ENCODE results near the gene STIM1.
"Not testable (repeated sequence)": the region's sequence is repeated elsewhere in the genome, so short reads cannot be mapped to it uniquely, and the experiment has no call there.

Gene STIM1

DNA sequence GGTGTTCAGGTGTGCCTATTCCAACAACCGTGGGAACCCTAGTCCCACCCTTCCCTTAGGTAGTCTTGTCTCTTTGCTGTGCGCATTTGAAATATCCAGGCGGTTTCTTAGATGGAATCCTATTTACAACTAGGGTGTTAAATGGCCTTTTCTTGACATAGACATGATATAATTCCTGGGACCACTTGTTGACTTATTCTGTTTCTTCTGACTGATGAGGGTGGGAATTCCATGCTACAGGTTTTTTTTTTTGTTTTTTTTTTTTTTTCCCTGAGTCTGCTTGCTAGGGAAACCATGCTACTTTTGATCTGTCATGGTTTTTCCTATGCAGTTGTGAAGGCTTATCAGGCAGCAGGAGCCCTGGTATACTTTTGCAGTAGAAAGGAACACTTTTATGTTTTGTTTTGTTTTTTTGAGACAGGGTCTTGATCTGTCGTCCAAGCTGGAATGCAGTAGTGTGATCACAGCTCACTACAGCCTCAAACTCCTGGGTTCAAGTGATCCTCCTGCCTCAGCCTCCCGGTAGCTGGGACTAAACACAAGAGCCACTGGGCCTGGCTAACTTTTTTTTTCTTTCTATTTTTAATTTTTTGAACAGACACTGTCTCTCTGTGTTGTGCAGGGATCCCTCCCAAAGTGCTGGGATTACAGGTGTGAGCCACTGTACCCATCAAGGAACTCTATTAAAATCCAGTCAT lies 1.5 kb downstream of the STIM1 start:
- no peak for DNase-seq

DNA sequence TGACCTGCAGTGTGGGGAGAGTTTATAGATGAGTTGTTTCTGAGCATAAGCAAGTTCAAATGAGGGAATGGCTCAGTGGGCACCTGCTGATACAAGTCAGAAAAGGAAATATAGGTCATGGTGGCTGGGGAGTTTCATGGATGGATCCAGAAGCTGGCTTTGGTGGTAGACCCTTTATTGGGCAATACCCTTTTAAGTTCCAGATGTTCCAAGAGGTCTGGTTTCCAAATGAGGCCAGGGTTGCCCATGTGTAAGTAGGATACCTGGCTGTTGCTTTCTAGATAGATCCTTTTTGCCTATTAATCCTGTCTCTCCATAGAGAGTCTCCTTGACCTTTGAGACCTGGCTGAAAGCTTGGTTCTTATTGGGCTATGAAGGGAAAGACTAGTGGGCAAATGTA lies 2.2 kb downstream of the STIM1 start:
- DNase-seq: no peak

DNA sequence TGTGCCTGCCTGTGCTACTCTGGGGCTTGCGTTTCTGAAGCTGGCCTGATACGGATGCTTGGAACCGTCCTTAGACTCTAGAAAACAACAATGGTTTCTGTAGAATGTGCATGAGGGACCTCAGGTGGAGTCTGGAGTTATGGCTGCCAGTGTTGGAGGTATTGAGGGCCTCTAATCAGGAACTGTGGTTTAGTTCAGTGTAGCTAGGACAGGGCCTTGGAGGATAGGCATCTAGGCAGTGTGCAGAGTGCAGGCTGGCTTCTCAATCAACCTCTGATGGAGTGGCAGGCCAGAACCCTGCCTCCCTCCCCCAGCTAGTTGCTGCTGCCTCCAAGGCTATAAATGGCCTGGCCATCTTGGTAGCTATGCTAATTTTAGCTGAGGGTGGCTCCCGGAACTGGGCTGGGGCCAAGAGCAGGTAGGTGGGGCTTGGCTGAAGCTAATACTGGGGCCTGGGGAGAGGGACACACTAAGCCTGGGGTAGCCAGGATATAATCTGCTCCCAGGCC lies 4.0 kb downstream of the STIM1 start:
- no peak for DNase-seq

DNA sequence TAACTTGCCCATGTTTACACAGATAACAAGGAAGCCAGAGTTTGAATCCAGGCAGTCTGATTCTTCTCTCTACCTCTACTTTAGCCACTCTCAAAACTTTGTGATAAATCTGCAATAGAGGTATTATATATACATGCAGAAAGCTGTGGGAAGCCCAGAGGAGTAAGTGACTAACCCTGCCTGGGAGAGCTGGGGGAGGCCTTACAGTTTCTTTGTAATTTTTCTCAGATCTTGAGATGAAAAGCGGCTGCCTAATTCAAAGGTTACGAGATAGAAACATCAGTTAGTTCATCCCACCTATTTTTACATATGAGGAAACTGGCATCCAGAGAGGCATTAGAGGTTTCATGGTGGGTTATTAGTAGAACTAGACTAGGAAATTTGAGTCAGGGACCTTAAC lies 4.9 kb downstream of the STIM1 start:
- DNase-seq: no peak

DNA sequence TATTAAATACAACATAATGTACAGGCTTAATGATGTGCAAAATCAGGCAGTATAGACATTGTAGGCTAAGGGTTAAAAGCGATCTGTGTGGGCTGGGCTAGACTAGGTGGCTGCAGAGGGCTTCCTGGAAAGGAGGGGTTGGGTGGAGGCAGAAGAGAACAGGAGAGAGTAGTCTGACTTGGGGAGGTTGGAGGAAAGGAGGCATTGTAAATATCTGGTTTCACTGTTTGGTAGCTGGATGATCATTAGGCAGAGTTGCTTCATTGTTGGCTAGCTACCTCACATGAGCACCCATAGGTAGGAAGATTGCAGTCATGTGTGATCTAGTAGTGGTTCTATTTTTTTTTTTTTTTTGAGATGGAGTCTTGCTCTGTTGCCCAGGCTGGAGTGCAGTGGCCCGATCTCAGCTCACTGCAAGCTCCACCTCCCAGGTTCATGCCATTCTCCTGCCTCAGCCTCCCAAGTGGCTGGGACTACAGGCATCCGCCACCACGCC lies 5.5 kb downstream of the STIM1 start:
- not testable (repeated sequence) for DNase-seq

DNA sequence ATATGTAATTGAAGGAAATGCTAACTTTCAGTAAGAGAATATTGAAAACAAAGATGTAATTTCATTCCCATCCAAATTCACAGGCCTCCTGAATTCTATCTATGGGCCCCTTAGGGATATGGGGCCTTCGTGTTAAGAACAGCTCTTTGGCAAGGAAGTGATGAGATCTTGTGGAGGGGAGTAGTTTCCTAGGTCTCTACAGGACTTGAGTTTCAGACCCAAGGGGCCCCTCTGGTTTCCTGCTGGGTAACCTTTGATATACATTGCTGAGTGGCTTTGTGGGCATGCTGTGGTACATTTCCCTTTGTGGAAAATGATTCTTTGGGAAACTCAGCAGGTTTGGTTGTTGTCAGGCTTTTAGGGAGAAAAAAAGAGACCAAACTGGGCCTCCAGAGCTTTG lies 6.2 kb downstream of the STIM1 start:
- no peak for DNase-seq

DNA sequence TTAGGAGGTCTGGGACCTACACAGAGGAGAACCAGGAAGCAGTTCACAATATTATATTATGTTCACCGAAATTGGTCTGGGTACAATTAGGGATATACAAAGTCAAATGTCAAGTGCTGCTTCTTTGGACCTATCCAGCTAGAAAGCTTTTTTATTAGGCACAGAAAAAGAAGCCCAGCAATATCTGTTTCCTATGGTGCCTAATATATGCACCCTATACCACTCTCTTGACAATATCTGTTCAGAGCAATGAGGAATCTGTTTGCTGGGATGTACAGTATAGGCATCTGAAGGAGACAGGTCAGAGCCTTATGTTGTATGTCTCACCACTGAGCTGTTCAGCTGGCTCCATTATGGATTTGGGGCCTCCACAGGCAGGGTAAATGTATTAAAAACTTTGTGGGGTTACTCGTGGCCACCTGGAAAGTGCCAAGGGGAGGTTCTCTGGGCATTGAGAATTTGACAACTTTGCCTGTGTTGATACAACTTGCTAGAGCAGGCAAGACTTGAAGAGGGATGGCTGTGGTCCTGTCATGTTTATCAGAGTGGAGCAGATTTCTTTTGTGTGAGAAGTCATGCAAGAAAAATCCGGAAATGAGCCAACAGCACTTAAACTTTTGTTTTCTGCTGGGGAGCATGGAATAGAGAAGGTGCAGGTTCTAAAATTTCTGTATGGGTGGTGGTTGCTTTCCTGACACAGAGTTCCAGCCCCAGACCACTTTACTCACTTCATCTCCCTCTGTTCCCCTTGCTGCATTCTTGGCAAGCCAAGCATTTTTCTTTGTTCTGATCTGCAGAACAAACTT lies 10.1 kb downstream of the STIM1 start:
- DNase-seq: no peak

DNA sequence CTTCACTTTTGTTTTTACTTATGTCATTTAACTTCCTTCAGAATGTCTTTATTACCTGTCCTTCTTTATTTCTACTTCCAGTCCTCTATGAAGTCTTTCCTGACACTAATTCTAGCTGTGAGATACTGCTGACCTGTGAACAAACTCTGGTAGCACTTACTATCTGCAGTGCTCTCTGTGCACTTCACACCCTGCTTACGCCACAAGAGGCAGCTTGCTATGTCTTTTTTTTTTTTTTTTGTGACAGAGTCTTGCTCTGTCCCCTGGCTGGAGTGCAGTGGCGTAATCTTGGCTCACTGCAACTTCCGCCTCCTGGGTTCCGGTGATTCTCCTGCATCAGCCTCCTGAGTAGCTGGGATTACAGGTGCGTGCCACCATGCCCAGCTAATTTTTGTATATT lies 10.7 kb downstream of the STIM1 start:
- no peak for DNase-seq

DNA sequence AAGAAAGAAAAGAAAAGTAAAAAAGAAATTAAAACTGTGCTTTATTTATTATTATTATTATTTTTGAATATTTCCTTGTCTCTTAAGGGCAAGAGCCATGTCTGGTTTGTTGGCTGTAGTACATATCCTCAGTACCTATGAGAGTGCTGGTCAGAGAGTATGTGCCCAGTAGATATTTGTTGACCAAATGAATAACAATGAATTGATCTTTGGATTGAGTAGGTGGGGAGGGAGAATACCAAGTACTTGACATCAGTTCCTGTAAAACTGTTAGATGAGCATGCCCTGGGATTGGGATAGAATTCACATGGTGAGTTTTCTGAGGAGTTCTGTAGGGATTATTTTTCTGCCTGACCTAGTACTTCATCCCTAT lies 11.4 kb downstream of the STIM1 start:
- DNase-seq: no peak

DNA sequence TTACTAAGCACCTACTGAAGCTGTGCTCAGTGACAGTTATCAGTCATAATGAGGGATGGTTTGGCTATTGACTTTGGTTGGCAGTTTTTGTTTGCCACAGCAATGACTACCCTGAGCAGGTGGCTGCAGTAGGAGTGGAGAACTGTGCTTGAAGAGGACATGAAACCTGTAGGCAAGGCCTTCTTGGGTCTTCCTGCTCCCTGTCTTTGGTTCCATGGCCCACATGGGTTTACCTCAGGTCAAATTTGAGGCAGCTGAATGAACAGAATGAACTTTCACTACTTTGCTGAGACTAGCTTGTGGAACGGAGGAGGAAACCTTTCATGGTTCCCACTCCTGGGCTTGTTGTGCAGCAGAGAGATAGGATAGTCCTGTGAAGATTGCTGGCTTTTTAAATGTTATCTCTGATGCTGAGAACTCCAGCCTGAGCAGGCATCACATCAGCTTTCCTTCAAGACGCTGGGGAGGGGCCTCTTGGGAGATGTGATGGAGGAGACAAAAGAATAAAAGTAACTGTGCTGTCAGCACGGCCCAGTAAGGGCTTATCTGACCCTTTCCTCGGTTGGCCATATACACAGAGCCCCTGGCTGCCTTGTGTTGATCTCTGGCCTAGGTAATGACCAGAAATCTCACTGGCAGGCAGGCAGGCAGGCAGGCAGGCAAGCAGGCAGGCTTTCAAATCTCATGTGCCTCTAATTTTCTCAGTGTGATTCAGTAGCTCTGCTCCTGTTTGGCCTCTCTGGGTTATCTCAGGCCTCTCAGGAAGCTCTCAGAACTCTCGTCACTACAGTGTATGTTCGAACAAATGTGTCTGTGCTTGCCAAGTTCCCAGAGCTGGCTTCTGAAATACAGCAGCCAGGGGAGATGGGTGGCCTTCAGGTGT lies 12.0 kb downstream of the STIM1 start:
- no peak for DNase-seq

DNA sequence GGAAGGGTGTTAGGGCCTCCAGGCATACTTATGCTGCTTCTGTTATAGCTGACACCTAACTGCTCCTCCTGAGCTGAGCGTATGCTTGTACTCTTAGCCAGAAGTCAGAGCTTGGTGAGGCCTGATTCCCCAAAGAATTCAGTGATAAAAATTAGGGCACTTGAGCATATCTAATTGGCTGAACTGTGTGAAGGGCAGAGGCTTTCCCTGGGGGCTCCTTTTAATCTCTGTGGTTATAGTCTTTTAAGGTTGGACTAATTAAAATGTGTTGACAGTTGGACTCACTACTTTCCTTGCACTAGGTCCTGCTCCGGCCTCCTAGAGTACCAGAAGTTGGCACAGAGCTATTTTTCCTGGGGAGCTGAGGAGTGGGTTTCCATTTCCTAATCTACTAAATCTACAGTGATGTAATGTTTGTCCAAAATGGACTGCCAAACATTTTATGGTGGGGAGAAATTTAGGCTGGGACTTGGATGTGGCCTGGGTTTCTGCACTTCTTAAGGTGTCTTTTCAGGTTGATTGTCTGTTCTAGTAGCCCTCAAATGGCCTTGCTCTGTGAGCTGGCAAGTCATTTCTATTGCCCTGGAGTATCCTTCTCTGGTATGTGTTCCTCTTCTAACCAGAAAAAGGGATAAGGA lies 18.4 kb downstream of the STIM1 start:
- DNase-seq: no peak

DNA sequence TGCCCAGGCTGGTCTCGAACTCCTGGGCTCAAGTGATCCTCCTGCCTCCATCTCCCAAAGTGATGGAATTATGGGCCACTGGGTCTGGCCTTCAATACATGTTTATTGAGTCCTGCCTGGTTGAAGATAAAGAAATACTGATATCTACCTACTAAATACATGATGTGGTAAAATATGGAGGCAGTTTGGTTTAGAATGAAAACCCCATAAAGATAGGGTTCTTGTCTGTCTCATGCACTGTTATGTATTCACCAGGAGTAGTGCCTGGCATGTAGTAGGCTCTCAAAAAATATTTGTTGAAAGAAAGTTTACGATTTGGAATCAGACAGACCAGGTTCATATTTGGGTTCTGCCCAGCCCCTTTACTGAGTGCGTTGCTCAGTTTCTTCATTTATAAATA lies 21.1 kb downstream of the STIM1 start:
- DNase-seq: no peak

DNA sequence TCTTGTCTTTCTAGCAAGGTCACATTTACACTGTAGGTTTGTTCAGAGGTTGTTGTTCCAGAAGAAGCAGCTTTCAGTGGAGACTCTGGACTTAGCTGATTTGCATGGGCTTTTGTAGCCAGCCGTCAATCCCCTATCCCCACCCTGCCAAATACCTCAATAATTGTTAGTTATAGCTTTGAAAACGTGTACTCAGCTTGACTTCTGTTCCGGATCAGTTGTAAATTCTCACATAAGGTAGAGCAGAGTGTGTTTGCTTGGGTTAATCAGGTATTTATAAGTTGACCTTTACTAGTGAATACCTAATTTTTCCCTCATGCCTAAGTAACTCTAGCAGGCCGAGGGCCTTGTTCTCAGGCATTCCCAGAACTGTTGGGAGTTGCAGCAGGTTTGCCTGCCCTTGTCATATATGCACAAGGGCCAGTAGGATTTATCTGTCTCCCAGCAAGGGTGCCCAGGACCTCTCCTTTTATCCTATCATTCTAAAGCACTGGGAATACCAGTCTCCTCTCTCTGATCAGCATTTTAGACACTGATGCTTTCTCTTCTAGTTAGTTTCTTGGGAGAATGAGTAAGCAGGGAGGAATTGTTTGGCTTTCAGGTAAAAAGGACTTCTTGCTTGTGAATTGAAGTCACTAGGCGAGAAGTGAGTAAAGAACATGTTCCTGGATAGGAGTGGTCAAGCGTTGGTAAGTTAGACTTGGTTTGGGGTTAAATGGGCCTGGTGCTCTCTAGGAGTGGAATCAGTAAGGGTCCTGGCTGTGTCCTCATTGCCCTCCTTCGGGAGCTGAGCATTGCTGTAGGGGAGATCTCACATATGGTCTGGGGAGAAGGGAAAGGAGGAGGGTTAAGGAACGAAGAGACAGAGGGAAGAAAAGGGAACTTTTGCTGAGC lies 22.1 kb downstream of the STIM1 start:
- DNase-seq: no peak

DNA sequence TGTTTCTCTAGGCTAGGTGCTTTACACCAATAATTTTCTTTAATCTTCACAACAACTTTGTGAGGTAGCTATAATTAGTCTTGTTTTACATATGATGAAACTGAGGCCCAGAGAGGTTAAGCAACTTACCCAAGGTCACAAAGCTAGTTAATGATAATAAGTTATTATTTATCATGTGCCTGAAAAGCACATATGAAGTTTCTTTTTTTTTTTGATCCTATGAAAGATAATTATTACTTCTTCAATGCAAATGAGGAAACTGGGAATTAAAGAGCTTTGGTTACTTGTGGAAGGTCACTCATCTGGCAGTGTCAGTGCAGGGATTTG lies 22.8 kb downstream of the STIM1 start:
- DNase-seq: no peak

DNA sequence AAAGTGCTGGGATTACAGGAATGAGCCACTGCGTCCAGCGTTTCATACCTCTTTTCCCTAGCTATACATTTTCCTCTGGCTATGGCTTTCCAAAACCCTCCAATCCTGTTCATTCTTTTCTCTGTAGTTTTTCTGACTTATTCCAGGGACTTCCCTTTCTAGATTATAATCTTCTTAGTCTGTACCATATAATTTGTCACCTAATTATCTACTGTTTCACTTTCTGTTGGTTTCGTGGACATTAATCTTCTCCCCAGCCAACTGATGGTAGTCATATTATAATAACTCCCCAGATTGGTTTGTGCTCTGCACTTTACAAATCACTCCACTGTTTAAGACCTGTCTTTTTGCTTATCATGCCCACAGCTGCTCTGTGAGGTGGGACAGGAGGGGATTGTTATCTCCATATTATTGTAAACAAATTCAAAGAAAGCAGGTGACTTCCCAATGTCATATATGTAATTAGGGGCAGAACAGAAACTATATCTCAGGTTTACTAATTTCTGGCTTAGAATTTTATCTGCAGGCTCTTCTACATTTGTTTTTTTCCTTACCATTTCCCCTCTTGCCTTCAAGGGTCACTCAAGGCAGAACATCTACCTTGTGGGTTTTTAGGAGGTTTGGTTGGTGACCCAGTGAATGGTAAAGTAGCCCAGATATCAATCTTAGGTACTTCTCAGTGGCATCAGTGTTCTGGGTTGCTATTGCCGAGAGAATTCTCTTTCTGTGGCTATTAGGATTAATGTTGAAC lies 23.9 kb downstream of the STIM1 start:
- no peak for DNase-seq

DNA sequence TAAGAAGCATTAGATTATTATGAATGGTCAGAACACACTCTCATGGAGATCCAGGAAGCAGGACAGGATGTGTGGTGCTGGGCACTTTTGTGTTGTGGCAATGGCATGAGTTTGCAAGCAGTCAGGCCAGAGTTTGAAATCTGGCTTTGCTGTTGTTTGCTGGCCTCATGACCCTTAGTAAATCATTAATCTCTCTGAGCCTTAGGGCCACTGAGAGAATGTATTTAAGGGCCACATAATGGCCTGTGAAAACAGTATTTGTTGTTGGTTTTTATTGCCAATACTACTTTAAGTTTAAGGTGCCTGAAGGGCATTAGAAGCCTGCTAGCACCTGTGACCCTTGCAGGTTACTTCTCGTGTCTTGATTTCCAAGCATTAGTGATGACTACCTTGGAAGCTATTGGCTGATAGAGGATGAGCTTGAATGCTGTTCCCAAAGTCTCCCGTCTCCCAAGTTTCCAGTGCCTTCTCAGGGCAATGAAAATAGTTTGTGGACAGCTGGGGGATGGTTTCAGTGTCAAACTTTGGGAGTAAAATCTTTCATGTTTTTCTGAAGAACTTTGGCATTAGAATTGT lies 24.6 kb downstream of the STIM1 start:
- DNase-seq: no peak

DNA sequence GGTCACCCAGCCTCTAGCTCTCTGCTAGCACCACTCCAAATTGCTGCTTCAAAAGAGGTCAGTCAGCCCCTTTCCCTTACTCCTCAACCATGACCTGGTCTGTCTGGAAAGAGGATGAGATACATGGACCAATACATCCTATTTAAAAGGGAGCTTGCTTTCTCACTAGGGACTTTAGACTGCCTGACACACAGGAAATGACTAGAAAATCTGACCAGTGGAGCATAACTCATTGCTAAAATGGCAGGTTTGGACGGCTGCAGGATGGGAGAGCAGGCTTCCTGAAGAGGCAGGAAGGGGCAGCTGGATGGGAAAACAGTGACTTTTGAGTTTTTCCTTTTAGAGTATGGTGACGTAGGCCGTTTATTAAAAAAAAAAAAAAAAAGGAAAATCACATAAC lies 25.3 kb downstream of the STIM1 start:
- DNase-seq: no peak

DNA sequence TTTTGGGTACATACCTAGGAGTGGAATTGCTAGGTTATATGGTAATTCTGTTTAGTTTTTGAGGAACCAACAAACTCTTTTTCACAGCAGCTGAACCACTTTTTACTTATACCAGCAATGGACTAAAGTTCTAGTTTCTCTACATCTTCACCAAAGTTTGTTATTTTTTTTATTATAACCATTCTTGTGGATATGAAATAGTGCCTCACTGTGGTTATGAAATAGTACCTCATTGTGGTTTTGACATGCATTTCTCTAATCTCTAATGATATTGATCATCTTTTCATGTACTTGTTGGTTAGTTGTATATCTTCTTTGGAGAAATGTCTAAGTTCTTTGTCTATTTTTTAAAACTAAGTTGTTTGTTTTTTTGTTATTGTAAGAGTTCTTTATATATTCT lies 27.2 kb downstream of the STIM1 start:
- DNase-seq: no peak

DNA sequence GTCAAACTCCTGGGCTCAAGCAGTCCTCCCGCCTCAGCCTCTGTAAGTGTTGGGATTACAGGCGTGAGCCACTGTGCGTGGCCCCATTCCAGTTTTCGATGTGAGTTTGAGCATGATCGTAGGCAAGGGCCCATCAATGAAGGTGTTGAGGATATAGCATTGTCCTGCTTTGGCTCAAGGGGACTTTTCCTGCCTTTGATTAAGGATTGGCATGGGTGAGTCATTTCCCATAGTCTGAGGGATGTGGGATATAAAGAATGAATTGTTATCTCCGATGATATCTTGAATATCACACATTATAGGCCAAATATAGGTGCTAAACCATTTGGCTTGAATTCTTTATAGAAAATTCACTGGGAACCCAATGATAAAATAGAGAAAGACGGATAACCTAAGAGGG lies 30.4 kb downstream of the STIM1 start:
- DNase-seq: no peak

DNA sequence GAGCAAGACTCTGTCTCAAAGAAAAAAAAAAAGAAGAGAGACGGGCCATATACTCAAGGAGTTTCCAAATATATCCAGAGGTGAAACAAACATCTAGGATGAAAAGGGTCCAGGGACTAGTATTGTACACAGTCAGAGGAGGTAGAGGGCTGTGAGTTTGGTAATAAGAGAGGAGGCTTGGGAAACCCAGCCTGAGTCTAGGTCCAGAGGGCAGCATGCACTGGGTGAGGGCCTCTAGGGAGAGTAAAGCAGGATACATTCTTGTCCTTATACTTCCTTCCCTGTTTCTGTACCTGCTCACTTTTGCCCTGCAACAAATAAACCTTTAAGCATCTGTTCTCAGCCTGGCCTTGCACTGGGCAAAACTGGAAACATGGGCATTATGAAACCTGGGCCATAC lies 31.5 kb downstream of the STIM1 start:
- DNase-seq: no peak

DNA sequence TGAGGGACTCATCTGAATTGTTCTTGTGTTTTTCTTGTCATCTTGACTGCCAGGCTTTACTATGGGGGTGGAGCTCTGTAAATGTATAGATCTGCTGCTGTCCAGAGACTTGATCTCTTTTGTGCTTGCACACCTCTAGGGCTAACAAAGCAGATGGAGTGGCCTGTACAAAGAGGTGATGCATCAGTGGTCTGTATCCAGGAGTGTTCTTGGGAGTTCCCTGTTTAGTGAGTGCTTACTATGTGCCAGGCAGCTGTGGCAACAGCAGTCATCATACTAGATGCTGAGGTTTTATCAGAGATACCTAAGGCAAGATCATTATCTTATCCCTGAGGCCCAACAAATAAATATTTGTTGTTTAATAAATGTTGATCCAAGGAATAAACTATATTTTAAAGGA lies 33.4 kb downstream of the STIM1 start:
- DNase-seq: no peak
